GM12878 (cell line): ENCODE data around the gene NDUFS4. TPM values are rescaled to one million over a fixed set of nuclear protein-coding genes. Genes with fewer than 3 reads are reported as not detected.

Experiments used
- ASH2L ChIP-seq: fragments of 300-600, 200-600 bp; sonication (generic); IDR thresholded peaks from 2 replicates; pipeline ENCODE4 v1.6.1; 2017; ENCODE audit warnings: low read depth, mild to moderate bottlenecking, borderline replicate concordance
- BCLAF1 ChIP-seq: fragments of 450-650 bp; IDR thresholded peaks from 2 replicates; pipeline ENCODE4 v1.6.1; 2017; ENCODE audit warnings: antibody characterized with exemption, mild to moderate bottlenecking, moderate library complexity
- BMI1 ChIP-seq: fragments of 450-650 bp; IDR thresholded peaks from 2 replicates; pipeline ENCODE4 v1.6.1; 2016; ENCODE audit warnings: mild to moderate bottlenecking, moderate library complexity, borderline replicate concordance
- CBX3 ChIP-seq: fragments of 200-600 bp; sonication (generic); IDR thresholded peaks from 2 replicates; pipeline ENCODE4 v1.6.1; 2016; ENCODE audit warnings: low read depth, borderline replicate concordance
- CHD2 ChIP-seq: IDR thresholded peaks from 2 replicates; pipeline ENCODE4 v1.6.1; 2011; ENCODE audit warnings: low read depth, low read length, improper control_type of control experiment, borderline replicate concordance
- ESRRA ChIP-seq: IDR thresholded peaks from 2 replicates; pipeline ENCODE4 v1.6.1; 2012; ENCODE audit warnings: mild to moderate bottlenecking, low read length, improper control_type of control experiment
- FOXM1 ChIP-seq: IDR thresholded peaks from 2 replicates; pipeline ENCODE4 v1.6.1; 2012; ENCODE audit warnings: low read depth, mild to moderate bottlenecking, inconsistent platforms, low read length, moderate library complexity
- GABPA ChIP-seq: IDR thresholded peaks from 2 replicates; pipeline ENCODE4 v1.6.1; 2014; ENCODE audit warnings: antibody characterized with exemption, low read depth, mild to moderate bottlenecking, inconsistent platforms
- GATAD2B ChIP-seq: fragments of 450-650 bp; conservative IDR thresholded peaks from 2 replicates; pipeline ENCODE4 v1.6.1; 2017; ENCODE audit warnings: low read depth, mild to moderate bottlenecking, moderate library complexity
- HDAC6 ChIP-seq: fragments of 200-600 bp; sonication (generic); IDR thresholded peaks from one replicate; pipeline ENCODE4 v1.8.0; 2017; ENCODE audit warnings: antibody characterized with exemption; ENCODE audit not compliant: unreplicated experiment
- IRF4 ChIP-seq: IDR thresholded peaks from 2 replicates; pipeline ENCODE4 v1.6.1; 2011; ENCODE audit warnings: low read depth, low read length
- MYB ChIP-seq: fragments of 150-350 bp; IDR thresholded peaks from 2 replicates; pipeline ENCODE4 v1.6.1; 2014; ENCODE audit warnings: mild to moderate bottlenecking, low read depth, low read length, borderline replicate concordance
- NR2C2 ChIP-seq: IDR thresholded peaks from 2 replicates; pipeline ENCODE4 v1.6.1; 2011; ENCODE audit warnings: borderline replicate concordance, low read depth; ENCODE audit not compliant: control insufficient read depth, insufficient read length
- PBX3 ChIP-seq: IDR thresholded peaks from 2 replicates; pipeline ENCODE4 v1.6.1; 2011; ENCODE audit warnings: mild to moderate bottlenecking, low read depth, low read length, moderate library complexity; ENCODE audit not compliant: insufficient replicate concordance
- POLR2A ChIP-seq: IDR thresholded peaks from 2 replicates; pipeline ENCODE4 v1.6.1; 2011; ENCODE audit warnings: low read depth, mild to moderate bottlenecking, low read length
- POLR2AphosphoS5 ChIP-seq: IDR thresholded peaks from 2 replicates; pipeline ENCODE4 v1.6.1; 2011; ENCODE audit warnings: mild to moderate bottlenecking, low read length, inconsistent platforms
- RAD51 ChIP-seq: fragments of 450-650 bp; IDR thresholded peaks from 2 replicates; pipeline ENCODE4 v1.6.1; 2016; ENCODE audit warnings: moderate library complexity, mild to moderate bottlenecking, inconsistent platforms
- RB1 ChIP-seq: fragments of 450-650 bp; formaldehyde crosslinking; IDR thresholded peaks from 2 replicates; pipeline ENCODE4 v1.6.1; 2017; ENCODE audit warnings: mild to moderate bottlenecking, borderline replicate concordance
- RBBP5 ChIP-seq: fragments of 200-600 bp; sonication (generic); conservative IDR thresholded peaks from 2 replicates; pipeline ENCODE4 v1.6.1; 2016
- RUNX3 ChIP-seq: IDR thresholded peaks from 2 replicates; pipeline ENCODE4 v1.6.1; 2012; ENCODE audit warnings: low read length, inconsistent platforms
- SMC3 ChIP-seq: IDR thresholded peaks from 2 replicates; pipeline ENCODE4 v1.6.1; 2011; ENCODE audit warnings: low read length, improper control_type of control experiment, borderline replicate concordance
- STAT1 ChIP-seq: fragments of 450-650 bp; conservative IDR thresholded peaks from 2 replicates; pipeline ENCODE4 v1.6.1; 2014; ENCODE audit warnings: antibody characterized with exemption, mild to moderate bottlenecking
- SUZ12 ChIP-seq: fragments of 200-600 bp; sonication (generic); IDR thresholded peaks from one replicate; pipeline ENCODE4 v1.6.1; 2018; ENCODE audit warnings: antibody characterized with exemption, mild to moderate bottlenecking; ENCODE audit not compliant: unreplicated experiment
- TAF1 ChIP-seq: IDR thresholded peaks from 2 replicates; pipeline ENCODE4 v1.6.1; 2011; ENCODE audit warnings: mild to moderate bottlenecking, low read depth, low read length, borderline replicate concordance
- ZBTB33 ChIP-seq: fragments of 450-650 bp; IDR thresholded peaks from 2 replicates; pipeline ENCODE4 v1.6.1; 2017; ENCODE audit warnings: mild to moderate bottlenecking
- ZNF274 ChIP-seq: IDR thresholded peaks from one replicate; pipeline ENCODE4 v1.8.0; 2011; ENCODE audit not compliant: insufficient read length, insufficient read depth
- polyA plus RNA-seq, 11 experiments: library from polyadenylated mRNA; depleted of rRNA in 4 of 11; unstranded in 6 of 11; stranded (reverse) in 5 of 11; fragments of >200 nt; fragmentation: Nextera tagmentation in 4 of 11; fragmentation: Illumina TruSeq in 1 of 11; extraction: Ambion mirVana in 4 of 11; extraction: Trizol in 1 of 11; gene quantifications; 1 replicate in 1 of 11; 2 replicates in 10 of 11; pipeline versions ENCODE4 v1.2.1 to v1.2.3, GENCODE V29; 2011 to 2016; ENCODE audit warnings: inconsistent platforms in 2 of 11, missing spikeins in 2 of 11, low read depth in 1 of 11
- total RNA-seq, 4 experiments: library from RNA; depleted of rRNA in 3 of 4; stranded (reverse); fragments of >200 nt in 3 of 4; fragmentation: Illumina TruSeq in 1 of 4; extraction: Trizol in 1 of 4; gene quantifications; 2 replicates each; pipeline versions ENCODE4 v1.2.1 to v1.2.3, GENCODE V29; 2013 to 2021

Gene NDUFS4
- total and polyA plus RNA-seq, 10 of the 15 experiments (the other 5 are each of a cell fraction or from before 2014, with no cell fraction given) = 69.9 to 366 (median 114) TPM

GRCh38 chr5:53560506-53561191, at the start of gene NDUFS4 (continued):
- peak; percentile 98 for TF ChIP-seq TAF1
- no peak for TF ChIP-seq FOXM1
- TF ChIP-seq BCLAF1 = no peak
- peak; percentile 53; the same call in 1 of the 2 replicates for TF ChIP-seq RB1
- no peak for TF ChIP-seq CBX3
- no peak for TF ChIP-seq ZBTB33
- TF ChIP-seq GABPA = no peak
- no peak for TF ChIP-seq SMC3
- no peak for TF ChIP-seq BMI1
- no peak for TF ChIP-seq SUZ12
- TF ChIP-seq IRF4 = no peak
- TF ChIP-seq NR2C2 = no peak
- TF ChIP-seq RUNX3 = peak; percentile 40
- no peak for TF ChIP-seq MYB
- TF ChIP-seq ESRRA = peak; percentile 36; the same call in 1 of the 2 replicates
- TF ChIP-seq RBBP5 = peak; percentile 79; the same call in 1 of the 2 replicates
- TF ChIP-seq GATAD2B = no peak
- no peak for TF ChIP-seq RAD51
- peak; percentile 88 for TF ChIP-seq POLR2AphosphoS5
- TF ChIP-seq POLR2A = peak; percentile 93
- peak; percentile 14 for TF ChIP-seq PBX3
- no peak for TF ChIP-seq HDAC6
- no peak for TF ChIP-seq CHD2
- no peak for TF ChIP-seq ZNF274
- TF ChIP-seq ASH2L = peak; percentile 93
- TF ChIP-seq STAT1 = no peak
